ENCODE measurements around the gene PDE8A.

PDE8A gene

GRCh38 chr15:85125056-85125661, 143.5 kb downstream of the PDE8A start:
- no peak for FAIRE-seq
- DNase-seq (ENCODE audit: low spot score): peak; percentile 64

- FAIRE-seq (no peak), DNase-seq (ENCODE audit: low spot score) (no peak)
Measured at GRCh38 chr15:85128621-85129020, 147.0 kb downstream of the PDE8A start.

GRCh38 chr15:85129881-85130280, 148.2 kb downstream of the PDE8A start:
- no peak for DNase-seq (ENCODE audit: low spot score)

GRCh38 chr15:85131915-85132314, 150.3 kb downstream of the PDE8A start:
- FAIRE-seq (no peak), DNase-seq (ENCODE audit: low spot score) (no peak)

More at GRCh38 chr15:85129881-85130280, 148.2 kb downstream of the PDE8A start:
- no peak for FAIRE-seq

GRCh38 chr15:85133709-85134108, 152.1 kb downstream of the PDE8A start:
- no peak for FAIRE-seq
- DNase-seq (ENCODE audit: low spot score): no peak

- DNase-seq (ENCODE audit: low spot score) (no peak), FAIRE-seq (no peak)
Measured at GRCh38 chr15:85137489-85138168, 156.0 kb downstream of the PDE8A start.

- FAIRE-seq (no peak), DNase-seq (ENCODE audit: low spot score) (no peak)
Measured at GRCh38 chr15:85139391-85139790, 157.7 kb downstream of the PDE8A start.

- no peak for DNase-seq (ENCODE audit: low spot score)
- no peak for FAIRE-seq
Measured at GRCh38 chr15:85141726-85142125, 160.1 kb downstream of the PDE8A start.

GRCh38 chr15:85142312-85142711, 160.7 kb downstream of the PDE8A start:
- DNase-seq (ENCODE audit: low spot score) (peak; percentile 41), FAIRE-seq (no peak)

- DNase-seq (ENCODE audit: low spot score) (no peak), FAIRE-seq (no peak)
Measured at GRCh38 chr15:85149465-85150129, 167.9 kb downstream of the PDE8A start.

- DNase-seq (ENCODE audit: low spot score): no peak
- no peak for FAIRE-seq
Measured at GRCh38 chr15:85150130-85150480, 168.4 kb downstream of the PDE8A start.

- DNase-seq (ENCODE audit: low spot score): no peak
- FAIRE-seq: no peak
Measured at GRCh38 chr15:85151145-85151544, 169.5 kb downstream of the PDE8A start.

- no peak for DNase-seq (ENCODE audit: low spot score)
- no peak for FAIRE-seq
Measured at GRCh38 chr15:85151861-85152260, 170.2 kb downstream of the PDE8A start.

GRCh38 chr15:85154061-85154460, 172.4 kb downstream of the PDE8A start:
- DNase-seq (ENCODE audit: low spot score): no peak

GRCh38 chr15:85155360-85155759, 173.7 kb downstream of the PDE8A start:
- FAIRE-seq: no peak
- no peak for DNase-seq (ENCODE audit: low spot score)

More at GRCh38 chr15:85154061-85154460, 172.4 kb downstream of the PDE8A start:
- no peak for FAIRE-seq

GRCh38 chr15:85155857-85156256, 174.2 kb downstream of the PDE8A start:
- no peak for FAIRE-seq
- DNase-seq (ENCODE audit: low spot score): no peak

- FAIRE-seq (no peak), DNase-seq (ENCODE audit: low spot score) (no peak)
Measured at GRCh38 chr15:85157344-85157743, 175.7 kb downstream of the PDE8A start.

GRCh38 chr15:85162237-85162636, 180.6 kb downstream of the PDE8A start:
- DNase-seq (ENCODE audit: low spot score) (no peak), FAIRE-seq (no peak)

GRCh38 chr15:85164841-85165466, 183.3 kb downstream of the PDE8A start:
- DNase-seq (ENCODE audit: low spot score) (no peak), FAIRE-seq (no peak)

GRCh38 chr15:85167568-85167967, 185.9 kb downstream of the PDE8A start:
- no peak for FAIRE-seq
- no peak for DNase-seq (ENCODE audit: low spot score)

- FAIRE-seq (no peak), DNase-seq (ENCODE audit: low spot score) (peak; percentile 15)
Measured at GRCh38 chr15:85168642-85169173, 187.1 kb downstream of the PDE8A start.

- FAIRE-seq: no peak
Measured at GRCh38 chr15:85171736-85172135, 190.1 kb downstream of the PDE8A start.

More at GRCh38 chr15:85171736-85172135, 190.1 kb downstream of the PDE8A start:
- no peak for DNase-seq (ENCODE audit: low spot score)
